HCT116 (cell line): ENCODE data around the gene LDLRAD4. TPM values are rescaled to one million over a fixed set of nuclear protein-coding genes. Genes with fewer than 3 reads are reported as not detected.
"Not testable (repeated sequence)": the region's sequence is repeated elsewhere in the genome, so short reads cannot be mapped to it uniquely, and the experiment has no call there.

Experiments used
- ATAC-seq: fragments of 200-7000 bp; cut with Tn5 transposase; 2 replicates; pipeline ENCODE4 v1.9.1; 2020; ENCODE audit warnings: mild to moderate bottlenecking, moderate library complexity
- BruUV-seq: library from RNA; stranded (reverse); fragments of 400-500 nt; replicated peaks from 2 replicates; lab custom pipeline; 2021; lab: Mats Ljungman, UMichigan
- CTCF ChIA-PET: fragments of 300-600 bp; sonication (Branson Sonifier 250); formaldehyde crosslinking; loops from one replicate; lab custom pipeline; 2021; ENCODE audit warnings: antibody characterized with exemption; lab: Charles Lee
- POLR2A ChIA-PET: fragments of 300-600, 350-600 bp; sonication (Branson Sonifier 250); formaldehyde crosslinking; loops from one replicate; lab custom pipeline; 2021; ENCODE audit warnings: antibody characterized with exemption; lab: Charles Lee
- RAD21 ChIA-PET, 2 experiments: fragments of 300-600 bp; sonication (Branson Sonifier 250); formaldehyde crosslinking; loops; one replicate each; lab custom pipeline; 2023; ENCODE audit warnings: low total read pairs in 2 of 2; ENCODE audit not compliant: uncharacterized antibody in 2 of 2, unreplicated experiment in 2 of 2, low non-redundant PET in 1 of 2; lab: Charles Lee
- DNase-seq: peaks from one replicate; pipeline ENCODE4 v3.0.0-alpha.2; 2010; ENCODE audit warnings: low read depth, low spot score
- H2AFZ ChIP-seq: fragments of 200-600 bp; shearing (Covaris generic), sonication (generic); 2 replicates; pipeline ENCODE4 v1.6.1; 2017; ENCODE audit warnings: low read depth, mixed run types, mixed read lengths, antibody characterized with exemption, low read length; ENCODE audit not compliant: poor library complexity, severe bottlenecking
- H3K27ac ChIP-seq: 2 replicates; pipeline ENCODE4 v1.5.1; 2012; ENCODE audit warnings: low read depth, low read length
- H3K27me3 ChIP-seq: fragments of 200-600 bp; sonication (generic); 2 replicates; pipeline ENCODE4 v1.6.1; 2016; ENCODE audit warnings: mixed run types, low read length, mixed read lengths; ENCODE audit not compliant: insufficient read depth
- H3K36me3 ChIP-seq, 2 experiments: fragments of 200-500 bp in 1 of 2; fragments of 200-600 bp in 1 of 2; sonication (Bioruptor generic) in 1 of 2; sonication (generic) in 1 of 2; 2 replicates each; pipeline versions ENCODE4 v1.5.1 to v1.6.1; 2014 to 2016; ENCODE audit warnings: low read length in 2 of 2, inconsistent platforms in 1 of 2, mixed read lengths in 1 of 2, mixed run types in 1 of 2; ENCODE audit not compliant: insufficient read depth in 2 of 2, control insufficient read depth in 1 of 2
- H3K4me1 ChIP-seq, 2 experiments: fragments of 200-600 bp in 1 of 2; sonication (generic) in 1 of 2; 2 replicates each; pipeline versions ENCODE4 v1.5.1 to v1.6.1; 2012 to 2017; ENCODE audit warnings: low read length in 2 of 2, inconsistent platforms in 1 of 2, mild to moderate bottlenecking in 1 of 2, mixed read lengths in 1 of 2, mixed run types in 1 of 2, moderate library complexity in 1 of 2; ENCODE audit not compliant: insufficient read depth in 2 of 2, control insufficient read depth in 1 of 2
- H3K4me2 ChIP-seq: fragments of 200-600 bp; sonication (generic); 2 replicates; pipeline ENCODE4 v1.6.1; 2017; ENCODE audit warnings: mixed run types, low read length, mixed read lengths
- H3K4me3 ChIP-seq, 2 experiments: fragments of 200-600 bp in 1 of 2; sonication (generic) in 1 of 2; replicated peaks in 1 of 2; 2 replicates each; pipeline ENCODE4 v1.5.1; 2011 to 2016; ENCODE audit warnings: low read length in 2 of 2, control low read depth in 1 of 2, low read depth in 1 of 2, mild to moderate bottlenecking in 1 of 2, mixed read lengths in 1 of 2, mixed run types in 1 of 2
- H3K79me2 ChIP-seq: fragments of 200-600 bp; sonication (generic); 2 replicates; pipeline ENCODE4 v1.6.1; 2017; ENCODE audit warnings: mild to moderate bottlenecking, mixed run types, low read length, moderate library complexity, mixed read lengths; ENCODE audit not compliant: insufficient read depth
- H3K9ac ChIP-seq: fragments of 200-600 bp; sonication (generic); 2 replicates; pipeline ENCODE4 v1.6.1; 2016; ENCODE audit warnings: low read length, mixed read lengths
- H3K9me2 ChIP-seq: fragments of 200-600 bp; sonication (generic), shearing (Covaris generic); 2 replicates; pipeline ENCODE4 v1.6.1; 2017; ENCODE audit warnings: mixed run types, mild to moderate bottlenecking, moderate library complexity; ENCODE audit not compliant: insufficient read depth
- H3K9me3 ChIP-seq, 2 experiments: fragments of 200-500 bp in 1 of 2; fragments of 200-600 bp in 1 of 2; sonication (Bioruptor generic) in 1 of 2; sonication (generic) in 1 of 2; 2 replicates each; pipeline ENCODE4 v1.6.1; 2014 to 2017; ENCODE audit warnings: low read length in 2 of 2, mixed read lengths in 2 of 2, inconsistent platforms in 1 of 2, low read depth in 1 of 2, mild to moderate bottlenecking in 1 of 2, mixed run types in 1 of 2, moderate library complexity in 1 of 2; ENCODE audit not compliant: control insufficient read depth in 1 of 2, insufficient read depth in 1 of 2
- H4K20me1 ChIP-seq: fragments of 200-600 bp; sonication (generic), shearing (Covaris generic); 2 replicates; pipeline ENCODE4 v1.6.1; 2017; ENCODE audit warnings: mixed run types, mild to moderate bottlenecking, moderate library complexity; ENCODE audit not compliant: insufficient read depth
- CBX3 ChIP-seq: IDR thresholded peaks from 2 replicates; pipeline ENCODE4 v1.6.1; 2012; ENCODE audit warnings: low read depth
- CEBPB ChIP-seq: IDR thresholded peaks from 2 replicates; pipeline ENCODE4 v1.6.1; 2012; ENCODE audit warnings: low read depth
- CTCF ChIP-seq, 3 experiments: fragments of 200-600 bp in 1 of 3; sonication (generic) in 1 of 3; IDR thresholded peaks in 2 of 3; conservative IDR thresholded peaks in 1 of 3; 2 replicates each; pipeline ENCODE4 v1.5.1; 2012 to 2017; ENCODE audit warnings: low read depth in 2 of 3, low read length in 2 of 3, antibody characterized with exemption in 1 of 3, borderline replicate concordance in 1 of 3, control low read depth in 1 of 3, mild to moderate bottlenecking in 1 of 3, mixed read lengths in 1 of 3, mixed run types in 1 of 3, moderate library complexity in 1 of 3; ENCODE audit not compliant: insufficient read depth in 1 of 3
- EGR1 ChIP-seq: IDR thresholded peaks from 2 replicates; pipeline ENCODE4 v1.6.1; 2012; ENCODE audit warnings: low read depth
- ELF1 ChIP-seq: IDR thresholded peaks from 2 replicates; pipeline ENCODE4 v1.6.1; 2012; ENCODE audit warnings: low read depth, borderline replicate concordance
- EZH2 ChIP-seq: fragments of 200-600 bp; sonication (generic); IDR thresholded peaks from 2 replicates; pipeline ENCODE4 v1.6.1; 2017; ENCODE audit warnings: antibody characterized with exemption, mixed run types
- EZH2phosphoT487 ChIP-seq: fragments of 200-600 bp; IDR thresholded peaks from 2 replicates; pipeline ENCODE4 v1.6.1; 2018; ENCODE audit warnings: antibody characterized with exemption, borderline replicate concordance
- JUND ChIP-seq: IDR thresholded peaks from 2 replicates; pipeline ENCODE4 v1.6.1; 2012
- RAD21 ChIP-seq: IDR thresholded peaks from 2 replicates; pipeline ENCODE4 v1.6.1; 2012; ENCODE audit warnings: low read depth, mild to moderate bottlenecking
- REST ChIP-seq: IDR thresholded peaks from 2 replicates; pipeline ENCODE4 v1.6.1; 2012; ENCODE audit warnings: low read depth
- SIN3A ChIP-seq: IDR thresholded peaks from 2 replicates; pipeline ENCODE4 v1.6.1; 2012; ENCODE audit warnings: low read depth
- SRF ChIP-seq: IDR thresholded peaks from 2 replicates; pipeline ENCODE4 v1.6.1; 2012; ENCODE audit warnings: low read depth
- TCF7L2 ChIP-seq: IDR thresholded peaks from 2 replicates; pipeline ENCODE4 v1.7.0; 2011; ENCODE audit warnings: borderline replicate concordance, inconsistent platforms; ENCODE audit not compliant: insufficient read depth, insufficient read length; ENCODE audit errors: extremely low read depth
- ZFX ChIP-seq: fragments of 450-650 bp; IDR thresholded peaks from 2 replicates; pipeline ENCODE4 v1.6.1; 2017
- ZNF274 ChIP-seq: fragments of 200-500 bp; sonication (Bioruptor generic); IDR thresholded peaks from 2 replicates; pipeline ENCODE4 v1.6.1; 2014; ENCODE audit warnings: mild to moderate bottlenecking, low read depth, low read length, inconsistent platforms
- intact Hi-C: fragments of 100-400 bp; cut with micrococcal nuclease; formaldehyde crosslinking; loops from 2 replicates; pipeline ENCODE4 v1.10.0; 2022
- total RNA-seq: library from RNA; stranded (reverse); gene quantifications from one replicate; pipeline ENCODE4 v1.2.1, GENCODE V29; 2021; ENCODE audit not compliant: unreplicated experiment

The LDLRAD4 gene
- total RNA-seq, 1 experiment from 2014 or later, result 1.2 TPM

- no peak for TF ChIP-seq TCF7L2
- TF ChIP-seq CBX3, result no peak
- no peak for TF ChIP-seq CEBPB
- no peak for TF ChIP-seq EZH2
- TF ChIP-seq RAD21, result no peak
- no peak for TF ChIP-seq EZH2phosphoT487
- no peak for TF ChIP-seq ZFX
- no peak for TF ChIP-seq JUND
- no peak for TF ChIP-seq SIN3A
These were observed 119.8 kb downstream of the LDLRAD4 start (continued) for GRCh38 chr18:13338318-13338717.

- no TSS peak for BruUV-seq
- H4K20me1 ChIP-seq, result no peaks in the 10 kb centered on the region
- no peak overlapping the region for H2AFZ ChIP-seq
- no peak for DNase-seq
- ChIA-PET RAD21 (no interaction called here), CTCF (no interaction called here), POLR2A (no interaction called here)
- H3K9me3 ChIP-seq, result no peaks in the 10 kb centered on the region
- H3K4me3 ChIP-seq, result no peak overlapping the region
- no peak overlapping the region for H3K4me2 ChIP-seq
- H3K9ac ChIP-seq, result no peak overlapping the region
- intact Hi-C loops, result no loop called here
- no peak for TF ChIP-seq RAD21
- TF ChIP-seq SIN3A, result no peak
- TF ChIP-seq SRF, result no peak
- TF ChIP-seq EZH2phosphoT487, result no peak
- TF ChIP-seq CEBPB, result no peak
- no peak for TF ChIP-seq ELF1
- TF ChIP-seq EZH2, result no peak
- no peak for TF ChIP-seq EGR1
- no peak for TF ChIP-seq REST
- no peak for TF ChIP-seq ZNF274
- no peak for TF ChIP-seq CTCF (IDR thresholded peaks at IDR 0.05 in 2 of 3, conservative IDR thresholded peaks at IDR 0.05 in 1 of 3; ENCODE audit: borderline replicate concordance in 1 of 3, insufficient read depth in 1 of 3, low read depth in 2 of 3, low read length in 2 of 3)
- no peak for ATAC-seq
- no peaks in the 10 kb centered on the region for H3K36me3 ChIP-seq
- H3K27ac ChIP-seq, result no peak overlapping the region
- H3K9me2 ChIP-seq, result no peaks in the 10 kb centered on the region
- no peaks in the 10 kb centered on the region for H3K79me2 ChIP-seq
- no peaks in the 10 kb centered on the region for H3K4me1 ChIP-seq
- H3K27me3 ChIP-seq, result peaks cover 28% of the 10 kb centered on the region
These were observed 121.1 kb downstream of the LDLRAD4 start for GRCh38 chr18:13339653-13340052.

- H3K4me3 ChIP-seq, H3K9me3 ChIP-seq, H2AFZ ChIP-seq, H3K36me3 ChIP-seq, H3K9me2 ChIP-seq, RAD21 ChIA-PET, CTCF ChIA-PET, H3K9ac ChIP-seq, H3K79me2 ChIP-seq, DNase-seq, H3K4me1 ChIP-seq, H4K20me1 ChIP-seq, ATAC-seq, H3K27me3 ChIP-seq, BruUV-seq, H3K27ac ChIP-seq, intact Hi-C loops, H3K4me2 ChIP-seq, POLR2A ChIA-PET: not testable (repeated sequence)
These were observed 127.9 kb downstream of the LDLRAD4 start for GRCh38 chr18:13346449-13346848.
